Transverse colon (tissue), 4 donors: ENCODE measurements around the gene TRAPPC10.

Experiments used
- EP300 ChIP-seq: sonication (generic); formaldehyde crosslinking; IDR thresholded peaks from one replicate; pipeline ENCODE4 v1.6.1; 2017; ENCODE audit warnings: antibody characterized with exemption, low read depth
- POLR2A ChIP-seq: fragments of 450-650 bp; IDR thresholded peaks from one replicate; pipeline ENCODE4 v1.6.1; 2016; ENCODE audit warnings: antibody characterized with exemption, mild to moderate bottlenecking, moderate library complexity
- POLR2AphosphoS5 ChIP-seq, 3 donors: sonication (generic); formaldehyde crosslinking; IDR thresholded peaks; one replicate each; pipeline ENCODE4 v1.6.1; 2016; ENCODE audit warnings: antibody characterized with exemption in 3 of 3
- TF ChIP-seq, protein P1 (sequence below), 5 experiments: fragments of 200-600 bp in 3 of 5; fragments of 450-650 bp in 2 of 5; sonication (generic) in 3 of 5; IDR thresholded peaks; 1 replicate in 2 of 5; 2 replicates in 3 of 5; pipeline ENCODE4 v1.5.1; 2016 to 2017; ENCODE audit warnings: antibody characterized with exemption in 5 of 5, inconsistent platforms in 3 of 5, mild to moderate bottlenecking in 2 of 5, moderate library complexity in 1 of 5

DNA sequence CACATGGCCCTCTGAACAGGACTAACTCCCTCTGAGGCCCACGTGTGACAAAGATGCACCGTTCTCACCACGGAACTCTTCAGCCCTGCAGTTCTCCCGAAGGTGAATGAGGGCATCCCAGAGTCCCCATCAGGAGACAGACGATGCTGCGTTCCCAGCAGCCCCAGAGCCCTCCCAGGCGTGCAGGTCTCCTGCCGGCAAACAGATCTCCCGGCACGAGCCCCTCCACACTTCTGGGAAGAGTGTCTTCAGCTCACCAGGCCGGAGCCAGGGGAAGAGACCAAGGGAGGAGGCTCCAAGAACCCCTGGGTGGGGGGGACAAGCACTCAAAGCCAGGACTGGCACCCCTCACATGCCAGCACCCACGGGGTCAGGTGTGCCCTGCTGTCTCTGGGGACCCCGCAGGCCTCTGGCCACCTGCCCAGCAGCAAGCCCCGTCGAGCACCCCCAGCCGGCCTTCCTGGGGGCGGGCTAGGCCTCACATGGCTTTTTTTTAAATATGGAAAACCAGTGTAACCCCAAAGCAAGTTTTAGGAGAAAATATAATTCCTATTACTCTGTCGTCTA is 45.1 kb upstream of the TRAPPC10 start:
- TF ChIP-seq, protein P1, sequence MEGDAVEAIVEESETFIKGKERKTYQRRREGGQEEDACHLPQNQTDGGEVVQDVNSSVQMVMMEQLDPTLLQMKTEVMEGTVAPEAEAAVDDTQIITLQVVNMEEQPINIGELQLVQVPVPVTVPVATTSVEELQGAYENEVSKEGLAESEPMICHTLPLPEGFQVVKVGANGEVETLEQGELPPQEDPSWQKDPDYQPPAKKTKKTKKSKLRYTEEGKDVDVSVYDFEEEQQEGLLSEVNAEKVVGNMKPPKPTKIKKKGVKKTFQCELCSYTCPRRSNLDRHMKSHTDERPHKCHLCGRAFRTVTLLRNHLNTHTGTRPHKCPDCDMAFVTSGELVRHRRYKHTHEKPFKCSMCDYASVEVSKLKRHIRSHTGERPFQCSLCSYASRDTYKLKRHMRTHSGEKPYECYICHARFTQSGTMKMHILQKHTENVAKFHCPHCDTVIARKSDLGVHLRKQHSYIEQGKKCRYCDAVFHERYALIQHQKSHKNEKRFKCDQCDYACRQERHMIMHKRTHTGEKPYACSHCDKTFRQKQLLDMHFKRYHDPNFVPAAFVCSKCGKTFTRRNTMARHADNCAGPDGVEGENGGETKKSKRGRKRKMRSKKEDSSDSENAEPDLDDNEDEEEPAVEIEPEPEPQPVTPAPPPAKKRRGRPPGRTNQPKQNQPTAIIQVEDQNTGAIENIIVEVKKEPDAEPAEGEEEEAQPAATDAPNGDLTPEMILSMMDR (IDR thresholded peaks at IDR 0.05): no peak
- no peak for TF ChIP-seq POLR2A
- no peak for TF ChIP-seq EP300
- TF ChIP-seq POLR2AphosphoS5 (IDR thresholded peaks at IDR 0.05): no peak
